ENCODE results near the gene TMEM233. TPM values are rescaled to one million over a fixed set of nuclear protein-coding genes. Genes with fewer than 3 reads are reported as not detected.

TMEM233 gene
- total and polyA plus RNA-seq, 2 of the 8 experiments (the other 6 are each of a cell fraction or from before 2014, with no cell fraction given): 0.09 TPM

DNA sequence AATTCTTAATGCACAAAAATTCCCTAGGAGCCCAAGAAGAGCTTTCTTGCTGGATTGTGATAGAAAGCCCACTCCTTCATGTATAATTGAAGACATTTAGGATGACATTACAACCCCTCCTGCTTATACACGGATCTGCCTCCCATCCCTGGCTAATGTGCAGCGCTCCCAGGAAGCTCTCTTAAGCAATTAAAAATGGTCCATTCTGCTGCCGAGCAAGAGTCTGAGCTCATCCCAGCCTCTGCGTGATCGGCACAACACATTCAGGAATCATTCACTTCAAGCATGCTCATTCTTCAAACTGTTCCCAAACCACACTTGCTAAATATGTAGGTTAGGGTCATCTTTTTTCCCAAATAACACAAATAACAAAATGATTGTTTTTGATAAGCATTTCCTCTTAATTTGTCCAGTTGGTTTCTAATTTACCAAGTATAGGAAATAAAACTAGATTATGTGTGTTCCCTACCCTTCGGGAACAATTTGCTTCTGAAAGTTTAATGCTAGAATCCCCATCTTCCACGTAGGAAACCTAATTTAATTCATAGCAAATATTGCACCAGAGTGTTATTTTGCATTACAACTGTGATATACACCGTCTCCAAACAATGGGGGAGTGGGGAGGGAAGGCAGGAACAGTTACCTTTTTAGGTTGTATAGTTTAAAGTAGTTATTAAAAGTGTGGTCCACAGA is 17.3 kb upstream of the TMEM233 start:
- H3K56ac ChIP-seq (replicated peaks; ENCODE audit: insufficient read length, low read depth, low read length): no peak overlapping the region
- H2BK20ac ChIP-seq (ENCODE audit: low read length): no peak overlapping the region
- no peak overlapping the region for H3K4me3 ChIP-seq (ENCODE audit: extremely low read depth in 1 of 4, insufficient read depth in 2 of 4, low read depth in 3 of 4, low read length in 4 of 4)
- no peaks in the 10 kb centered on the region for H3K27me3 ChIP-seq (replicated peaks in 1 of 4; ENCODE audit: control insufficient read depth in 3 of 4, extremely low read depth in 1 of 4, insufficient read depth in 3 of 4, low read length in 3 of 4)
- no peak overlapping the region for H3K27ac ChIP-seq (ENCODE audit: low read depth, low read length)
- no peak overlapping the region for H4K5ac ChIP-seq (ENCODE audit: insufficient read length, low read depth, low read length)
- H3K4me2 ChIP-seq (ENCODE audit: insufficient read depth in 1 of 2, low read depth in 2 of 2, low read length in 2 of 2): no peak overlapping the region
- no peak for FAIRE-seq
- H3K4ac ChIP-seq (replicated peaks; ENCODE audit: insufficient read length, low read depth, low read length): no peak overlapping the region
- H4K20me1 ChIP-seq (replicated peaks in 1 of 2; ENCODE audit: control insufficient read depth in 1 of 2, insufficient read depth in 2 of 2, low read length in 2 of 2): no peaks in the 10 kb centered on the region
- no peak overlapping the region for H3K9ac ChIP-seq (replicated peaks in 1 of 4; ENCODE audit: extremely low read depth in 1 of 4, low read depth in 3 of 4, low read length in 3 of 4)
- no peaks in the 10 kb centered on the region for H3K4me1 ChIP-seq (replicated peaks in 1 of 4; ENCODE audit: control insufficient read depth in 3 of 4, insufficient read depth in 4 of 4, low read length in 3 of 4)
- H3K79me2 ChIP-seq (ENCODE audit: control insufficient read depth in 1 of 2, insufficient read depth in 2 of 2, low read length in 2 of 2): no peaks in the 10 kb centered on the region
- H2BK12ac ChIP-seq (ENCODE audit: low read depth, low read length): no peak overlapping the region
- no peak overlapping the region for H3K18ac ChIP-seq (ENCODE audit: extremely low read depth, low read length)
- no peaks in the 10 kb centered on the region for H3K79me1 ChIP-seq (ENCODE audit: low read depth, low read length)
- ChIA-PET POLR2A (ENCODE audit: partially characterized antibody) (no interaction called here), CTCF (ENCODE audit: partially characterized antibody) (interaction anchor here (0.7 kb wide), 1 partner anchor 82 kb away, joined by 3 read pairs; no protein-coding TSS in a partner anchor)
- no peak overlapping the region for H3K14ac ChIP-seq (ENCODE audit: insufficient read length)
- no peak overlapping the region for H2AK5ac ChIP-seq (ENCODE audit: low read depth, low read length)
- H2AFZ ChIP-seq (ENCODE audit: low read length): no peak overlapping the region
- H3K36me3 ChIP-seq (ENCODE audit: control insufficient read depth in 2 of 4, insufficient read depth in 4 of 4, low read length in 3 of 4): no peaks in the 10 kb centered on the region
- DNase-seq (ENCODE audit: low read depth in 1 of 2, low spot score in 2 of 2): no peak
- H2BK15ac ChIP-seq (ENCODE audit: low read length): no peak overlapping the region
- no peak overlapping the region for H4K8ac ChIP-seq (ENCODE audit: extremely low read depth, insufficient read depth, low read length)
- 87% methylated on average over 8 of the region's 8 CpGs; no CpG with 5 or more reads in 1 of the 2 experiments for WGBS, 2 experiments (ENCODE audit: extremely low coverage in 1 of 2, insufficient coverage in 1 of 2, insufficient read length in 1 of 2, insufficient replicate concordance in 2 of 2, low coverage in 1 of 2, low lambda C conversion rate in 2 of 2, missing lambda C conversion rate in 1 of 2)
- no peak for TF ChIP-seq EGR1 (IDR thresholded peaks at IDR 0.05; ENCODE audit: borderline replicate concordance, low read depth, low read length)
- H3K23me2 ChIP-seq (ENCODE audit: low read depth, low read length): no peaks in the 10 kb centered on the region; the same call in 1 of the 2 replicates
- H3K23ac ChIP-seq (ENCODE audit: insufficient read length): no peak overlapping the region
- no peaks in the 10 kb centered on the region for H3K9me3 ChIP-seq (ENCODE audit: insufficient read depth in 2 of 2, low read depth in 1 of 2, low read length in 1 of 2)
- H4K91ac ChIP-seq (replicated peaks; ENCODE audit: insufficient read length, low read length): no peak overlapping the region
- H2BK120ac ChIP-seq (replicated peaks; ENCODE audit: low read depth, low read length): no peak overlapping the region
- H2BK5ac ChIP-seq (ENCODE audit: low read depth, low read length): no peak overlapping the region
